ENCODE measurements around the gene GARNL3.

GARNL3 gene

GRCh38 chr9:127264462-127265219 lies at the start of gene GARNL3:
Gene GARNL3, plus strand, starts transcription at chr9:127264774. Its CDS starts 104 bp downstream, at chr9:127264878.
- no peak for DNase-seq

- DNase-seq: no peak
Observed at GRCh38 chr9:127215268-127216209, 49.0 kb upstream of the GARNL3 start.

- DNase-seq: no peak
Observed at GRCh38 chr9:127216210-127216887, 48.2 kb upstream of the GARNL3 start.

GRCh38 chr9:127216888-127217217 lies 47.7 kb upstream of the GARNL3 start:
- DNase-seq: no peak

- no peak for DNase-seq
Observed at GRCh38 chr9:127218818-127219217, 45.8 kb upstream of the GARNL3 start.

GRCh38 chr9:127219520-127219919 lies 45.1 kb upstream of the GARNL3 start:
- no peak for DNase-seq

GRCh38 chr9:127221695-127222094 lies 42.9 kb upstream of the GARNL3 start:
- DNase-seq: no peak

- DNase-seq: no peak
Observed at GRCh38 chr9:127222388-127223095, 42.0 kb upstream of the GARNL3 start.

- DNase-seq: no peak
Observed at GRCh38 chr9:127223266-127223665, 41.3 kb upstream of the GARNL3 start.

GRCh38 chr9:127223810-127224177 lies 40.8 kb upstream of the GARNL3 start:
- DNase-seq: no peak

- peak; percentile 57 for DNase-seq
Observed at GRCh38 chr9:127224178-127224882, 40.2 kb upstream of the GARNL3 start.

- peak; percentile 47 for DNase-seq
Observed at GRCh38 chr9:127224883-127225739, 39.5 kb upstream of the GARNL3 start.

- no peak for DNase-seq
Observed at GRCh38 chr9:127225801-127226625, 38.6 kb upstream of the GARNL3 start.

GRCh38 chr9:127229691-127230417 lies 34.7 kb upstream of the GARNL3 start:
- no peak for DNase-seq

- DNase-seq: no peak
Observed at GRCh38 chr9:127231666-127232065, 32.9 kb upstream of the GARNL3 start.

- no peak for DNase-seq
Observed at GRCh38 chr9:127232833-127233549, 31.6 kb upstream of the GARNL3 start.

GRCh38 chr9:127233550-127233949 lies 31.0 kb upstream of the GARNL3 start:
- DNase-seq: no peak

- no peak for DNase-seq
Observed at GRCh38 chr9:127233989-127234388, 30.6 kb upstream of the GARNL3 start.

GRCh38 chr9:127237801-127238200 lies 26.8 kb upstream of the GARNL3 start:
- DNase-seq: no peak
